ENCODE measurements around the gene DYNC2I2. TPM values are rescaled to one million over a fixed set of nuclear protein-coding genes. Genes with fewer than 3 reads are reported as not detected.
A peak's percentile ranks its signal among the peaks of the same experiment; 100 is the strongest.

Gene DYNC2I2
- total RNA-seq (2014; rRNA removed; shearing (Covaris generic)) (68.4 and 78.3 TPM in 2 replicates), polyA plus RNA-seq (2016; fragmentation: Nextera tagmentation; extraction: Ambion mirVana) (48.7 and 51.5 TPM in 2 replicates)
- long read RNA-seq, transcript WDR34-201 (9 exons, 1,755 nt), result major isoform, 55 of 72 reads
- long read RNA-seq, partial matches to known transcripts, result 1 of 72 reads
- long read RNA-seq, other reads (novel, unspliced or antisense), result 16 of 72 reads

DNA sequence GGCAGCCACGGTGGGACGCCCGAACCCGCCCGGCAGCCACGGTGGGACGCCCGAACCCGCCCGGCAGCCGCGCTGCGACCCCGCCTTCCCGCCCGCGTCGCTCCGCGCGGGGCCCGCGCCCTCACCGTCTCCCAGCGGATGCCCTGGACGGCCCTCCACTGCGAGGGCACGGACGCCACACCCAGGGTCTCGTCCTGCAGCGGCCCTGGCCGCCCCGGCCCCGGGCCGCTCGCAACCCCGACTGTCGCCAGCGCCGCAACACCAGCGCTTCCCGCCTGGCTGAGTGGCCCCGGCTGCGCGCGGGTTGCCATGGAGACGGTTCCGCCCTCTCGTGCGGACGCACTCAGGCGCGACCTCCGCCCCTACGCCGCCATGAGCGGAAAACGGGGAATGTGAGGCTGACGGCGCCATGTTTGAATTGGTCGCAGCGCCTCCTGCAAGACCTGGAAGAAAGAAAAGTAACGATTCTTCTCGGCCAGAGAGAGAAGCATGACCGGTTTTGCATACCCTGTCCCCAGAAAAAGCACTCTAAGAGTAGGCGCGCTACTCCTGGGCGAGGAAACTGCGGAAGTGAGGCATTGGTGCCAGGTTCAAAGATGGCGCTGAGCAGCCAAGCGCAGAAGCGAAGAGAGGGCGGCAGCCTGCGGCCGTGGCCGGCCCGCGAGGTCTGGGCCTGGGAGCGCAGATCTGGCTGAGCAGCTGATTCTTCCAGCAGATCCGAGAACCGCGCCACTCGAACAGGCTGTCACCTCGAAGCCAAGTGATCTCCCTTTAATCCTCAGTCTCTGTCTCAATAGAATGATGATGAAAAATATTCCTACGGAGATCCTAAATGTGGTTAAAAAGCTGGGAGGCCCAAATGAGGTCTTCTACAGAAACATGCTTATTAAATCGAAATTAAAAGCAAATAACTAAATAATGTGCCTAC, at the start of gene DYNC2I2:
DYNC2I2 (minus strand) TSS at position 432 of the 928 bp plus-strand sequence; CDS start at position 311, 121 bp downstream.
- Histone ChIP-seq H3K79me2 (replicated peaks; ENCODE audit: insufficient read depth) (no peaks in the 10 kb centered on the region; the same call in 1 of the 2 replicates), H3K36me3 (ENCODE audit: insufficient read depth) (no peaks in the 10 kb centered on the region), H3K4me3 (peak within 1 kb of the TSS; percentile 55), H3K27ac (ENCODE audit: low read depth) (peak within 1 kb of the TSS; percentile 99), H3K4me2 (peak within 1 kb of the TSS; percentile 72), H2AFZ (peak within 1 kb of the TSS; percentile 83), H3K9me2 (ENCODE audit: insufficient read depth) (no peaks in the 10 kb centered on the region), H3K27me3 (ENCODE audit: insufficient read depth) (no peaks in the 10 kb centered on the region), H4K20me1 (replicated peaks; ENCODE audit: insufficient read depth) (no peaks in the 10 kb centered on the region), H3F3A (replicated peaks; ENCODE audit: low read depth) (peaks cover 11% of the 10 kb centered on the region), H3K4me1 (ENCODE audit: insufficient read depth) (no peaks in the 10 kb centered on the region)
- TF ChIP-seq ZNF462 (CRISPR knock-in tag; IDR thresholded peaks at IDR 0.05) (no peak), ZNF331 (CRISPR knock-in tag; IDR thresholded peaks at IDR 0.05; ENCODE audit: low read depth) (no peak), POLR2AphosphoS5 (IDR thresholded peaks at IDR 0.05; ENCODE audit: low read depth) (peak; percentile 74), CTCF (conservative IDR thresholded peaks at IDR 0.05; ENCODE audit: low read depth in 2 of 2) (no peak), CREB1 (CRISPR knock-in tag; IDR thresholded peaks at IDR 0.05; ENCODE audit: low read depth) (peak; percentile 87)
- TF ChIP-seq, protein P1, sequence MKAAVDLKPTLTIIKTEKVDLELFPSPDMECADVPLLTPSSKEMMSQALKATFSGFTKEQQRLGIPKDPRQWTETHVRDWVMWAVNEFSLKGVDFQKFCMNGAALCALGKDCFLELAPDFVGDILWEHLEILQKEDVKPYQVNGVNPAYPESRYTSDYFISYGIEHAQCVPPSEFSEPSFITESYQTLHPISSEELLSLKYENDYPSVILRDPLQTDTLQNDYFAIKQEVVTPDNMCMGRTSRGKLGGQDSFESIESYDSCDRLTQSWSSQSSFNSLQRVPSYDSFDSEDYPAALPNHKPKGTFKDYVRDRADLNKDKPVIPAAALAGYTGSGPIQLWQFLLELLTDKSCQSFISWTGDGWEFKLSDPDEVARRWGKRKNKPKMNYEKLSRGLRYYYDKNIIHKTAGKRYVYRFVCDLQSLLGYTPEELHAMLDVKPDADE (IDR thresholded peaks at IDR 0.05), result peak; percentile 70
- peak; percentile 98 for DNase-seq (ENCODE audit: low spot score)
- H3K27ac Mint-ChIP-seq, result peak within 1 kb of the TSS; percentile 100
- peaks cover 10% of the 10 kb centered on the region for H3K27me3 Mint-ChIP-seq (ENCODE audit: insufficient read depth, low read depth, poor library complexity)
- H3K4me3 Mint-ChIP-seq, result peak within 1 kb of the TSS; percentile 87
- peaks cover 4% of the 10 kb centered on the region; the same call in 1 of the 3 replicates for H3K4me1 Mint-ChIP-seq
- peaks cover 3% of the 10 kb centered on the region; the same call in 1 of the 3 replicates for H3K36me3 Mint-ChIP-seq (ENCODE audit: low read depth)
- H3K9me3 Mint-ChIP-seq, result no peaks in the 10 kb centered on the region
- peak; percentile 96 for ATAC-seq
